HG02840 (cell line): ENCODE measurements around the gene MYH9.

Source experiments
- ATAC-seq: cut with Tn5 transposase; IDR thresholded peaks from one replicate; pipeline ENCODE4 v1.9.1; 2021; ENCODE audit warnings: mild to moderate bottlenecking, moderate library complexity, moderate number of reproducible peaks; ENCODE audit not compliant: unreplicated experiment, low FRiP score

MYH9 gene

DNA sequence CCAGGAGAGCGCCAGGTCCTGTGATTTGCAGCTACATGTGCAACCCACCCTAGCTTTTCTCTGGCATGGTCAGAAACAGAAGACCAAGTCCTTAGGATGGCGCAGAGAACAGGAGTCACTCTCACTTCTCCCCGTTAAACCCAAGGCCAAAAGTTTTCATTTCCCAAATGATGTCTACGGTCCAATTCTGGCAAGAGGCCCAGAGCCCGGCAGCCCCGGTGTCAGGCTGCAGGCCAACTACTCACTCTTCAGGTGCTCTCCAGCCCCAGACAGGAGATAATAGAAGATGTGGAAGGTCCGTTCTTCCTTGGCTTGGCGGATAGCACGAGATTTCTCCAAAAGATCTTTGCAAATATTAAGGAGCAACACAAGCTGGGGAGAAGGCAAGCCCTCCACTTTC lies 67.2 kb downstream of the MYH9 start:
- no peak for ATAC-seq

GRCh38 chr22:36319595-36320497 lies 67.9 kb downstream of the MYH9 start:
- no peak for ATAC-seq

- ATAC-seq: no peak
These were observed 69.3 kb downstream of the MYH9 start for GRCh38 chr22:36318442-36318841.

DNA sequence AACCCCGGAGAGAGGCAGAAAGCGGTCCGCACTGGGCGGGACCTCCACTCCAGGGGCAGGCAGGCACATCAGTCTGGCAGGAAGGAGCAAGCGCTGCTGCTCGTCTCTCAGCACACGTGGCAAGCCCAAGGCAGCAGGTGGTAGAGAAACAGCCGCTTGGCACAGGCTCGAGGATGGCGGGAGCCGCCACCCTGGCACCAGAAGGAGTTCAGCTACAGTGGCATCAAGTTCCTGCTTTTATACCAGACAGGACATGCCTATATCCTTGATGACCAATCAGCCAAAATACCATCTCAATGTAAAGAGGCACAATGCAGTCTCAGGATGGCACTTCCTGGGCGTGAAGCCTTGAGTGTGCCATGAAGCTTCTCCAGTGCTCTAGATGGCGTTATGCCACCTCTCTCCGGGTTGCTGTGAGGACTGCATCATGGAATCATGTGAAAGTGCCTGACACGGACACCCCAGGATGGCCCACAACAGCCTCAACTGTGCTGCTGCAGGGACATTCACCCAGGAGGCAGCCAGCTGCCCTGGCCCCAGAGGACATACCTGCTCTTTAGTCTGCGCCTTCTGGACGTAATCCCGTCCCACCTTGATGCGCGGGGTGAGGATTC lies 70.0 kb downstream of the MYH9 start:
- no peak for ATAC-seq

DNA sequence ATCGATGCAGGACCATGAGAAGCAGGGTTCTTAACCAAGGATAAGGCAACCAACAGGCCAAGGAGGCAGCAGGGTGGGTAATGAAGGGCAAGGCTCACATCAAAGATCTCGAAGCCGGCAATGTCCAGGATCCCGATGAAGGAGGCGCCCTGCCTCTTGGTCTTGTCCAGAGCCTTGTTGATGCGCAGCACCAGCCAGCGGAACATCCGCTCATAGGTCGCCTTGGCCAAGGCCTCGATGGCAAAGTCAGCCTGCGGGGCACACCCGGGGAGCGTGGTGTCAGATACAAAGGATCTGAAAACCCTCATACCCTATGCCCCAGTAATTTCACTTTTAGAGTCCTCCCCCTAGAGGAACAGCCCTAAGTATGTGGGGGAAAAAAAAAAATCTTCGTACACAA lies 71.3 kb downstream of the MYH9 start:
- ATAC-seq: no peak

DNA sequence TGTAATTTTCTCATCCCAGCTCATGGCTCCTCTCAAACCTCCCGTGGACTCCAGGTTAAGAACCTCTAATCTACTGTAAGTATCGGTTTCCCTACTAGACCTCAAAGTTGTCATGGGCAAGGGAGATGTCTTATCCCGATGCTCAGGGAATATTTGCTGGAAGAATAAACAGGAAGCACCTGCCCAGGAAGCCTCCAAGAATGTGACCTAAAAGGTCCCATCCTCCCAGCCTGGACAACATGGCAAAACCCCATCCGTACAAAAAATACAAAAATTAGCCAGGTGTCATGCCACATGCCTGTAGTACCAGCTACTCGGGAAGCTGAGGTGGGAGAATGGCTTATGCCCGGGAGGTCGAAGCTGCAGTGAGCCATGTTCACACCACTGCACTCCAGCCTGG lies 72.4 kb downstream of the MYH9 start:
- ATAC-seq: no peak

DNA sequence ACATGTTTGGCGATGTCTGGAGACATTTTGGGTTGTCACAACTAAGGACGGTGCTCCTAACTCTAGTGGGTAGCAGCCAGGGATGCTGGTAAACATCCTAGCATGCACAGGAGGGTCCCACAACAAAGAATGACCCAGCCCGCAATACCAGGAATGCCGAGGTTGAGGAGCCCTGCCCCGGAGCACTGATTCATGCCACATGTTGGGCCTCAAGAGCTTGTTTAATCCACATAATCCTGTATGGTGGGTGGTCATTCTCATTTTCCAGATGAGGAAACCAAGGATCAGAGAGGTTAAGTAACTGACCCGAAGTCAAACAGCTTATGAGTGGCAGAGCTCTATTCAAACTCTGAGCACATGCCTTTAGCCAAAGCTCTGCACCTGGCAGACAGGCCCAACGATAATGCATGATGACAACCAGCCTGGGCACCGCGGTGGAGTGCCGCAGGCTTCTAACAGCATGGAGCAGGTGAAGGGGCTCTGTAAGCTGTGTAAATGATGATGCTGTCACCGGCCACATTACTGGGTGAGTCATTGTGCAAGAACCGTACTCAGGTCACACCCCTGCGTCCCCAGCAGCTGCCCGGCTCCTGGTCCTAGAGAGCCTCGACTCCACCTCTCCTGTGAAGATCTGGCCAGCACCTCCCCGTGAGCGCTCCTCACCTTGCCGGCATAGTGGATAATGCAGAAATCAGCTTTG lies 76.2 kb downstream of the MYH9 start:
- ATAC-seq: no peak

DNA sequence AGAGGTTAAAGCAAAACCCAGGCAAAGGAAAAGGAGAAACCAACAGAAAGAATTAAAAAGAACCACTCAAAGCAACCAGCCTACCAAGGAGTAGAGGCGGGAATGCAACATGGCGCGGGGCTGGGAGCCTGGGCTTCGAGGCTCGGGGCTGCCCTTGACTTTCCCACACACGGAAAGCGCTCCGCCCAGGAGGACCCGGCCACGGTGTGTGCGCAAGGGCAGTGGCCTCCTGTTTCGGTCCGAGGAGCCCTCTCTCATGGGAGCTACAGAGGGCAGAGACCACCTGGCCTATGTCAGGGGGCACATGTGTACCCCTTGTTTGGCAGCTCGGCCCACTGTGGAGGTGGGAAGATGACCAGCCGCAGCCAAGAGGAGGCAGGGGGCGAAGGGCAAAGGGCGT lies 78.9 kb downstream of the MYH9 start:
- ATAC-seq: no peak

GRCh38 chr22:36306227-36306626 lies 81.5 kb downstream of the MYH9 start:
- ATAC-seq: no peak

- no peak for ATAC-seq
These were observed 82.0 kb downstream of the MYH9 start for GRCh38 chr22:36305813-36306212.

- ATAC-seq: no peak
These were observed 83.3 kb downstream of the MYH9 start for GRCh38 chr22:36304429-36304828.

GRCh38 chr22:36303874-36304273 lies 83.9 kb downstream of the MYH9 start:
- ATAC-seq: no peak

DNA sequence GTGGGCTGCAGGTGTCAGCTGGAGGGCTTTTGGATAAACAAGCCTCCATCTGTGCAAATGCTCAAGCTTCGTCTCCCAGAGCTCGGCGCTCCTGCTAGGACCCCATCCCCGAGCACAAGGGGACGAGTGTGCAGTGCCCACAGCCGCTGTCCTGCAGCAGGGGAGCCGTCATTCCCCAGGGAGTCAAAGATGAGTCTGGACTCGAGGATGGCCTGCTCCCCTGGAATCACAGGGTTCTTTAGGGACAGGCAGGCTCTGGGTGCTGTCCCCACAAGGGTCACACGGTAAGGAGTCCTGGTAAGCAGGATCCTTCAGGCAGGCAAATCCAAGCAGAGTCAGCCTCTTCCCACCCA lies 84.7 kb downstream of the MYH9 start:
- ATAC-seq: no peak

DNA sequence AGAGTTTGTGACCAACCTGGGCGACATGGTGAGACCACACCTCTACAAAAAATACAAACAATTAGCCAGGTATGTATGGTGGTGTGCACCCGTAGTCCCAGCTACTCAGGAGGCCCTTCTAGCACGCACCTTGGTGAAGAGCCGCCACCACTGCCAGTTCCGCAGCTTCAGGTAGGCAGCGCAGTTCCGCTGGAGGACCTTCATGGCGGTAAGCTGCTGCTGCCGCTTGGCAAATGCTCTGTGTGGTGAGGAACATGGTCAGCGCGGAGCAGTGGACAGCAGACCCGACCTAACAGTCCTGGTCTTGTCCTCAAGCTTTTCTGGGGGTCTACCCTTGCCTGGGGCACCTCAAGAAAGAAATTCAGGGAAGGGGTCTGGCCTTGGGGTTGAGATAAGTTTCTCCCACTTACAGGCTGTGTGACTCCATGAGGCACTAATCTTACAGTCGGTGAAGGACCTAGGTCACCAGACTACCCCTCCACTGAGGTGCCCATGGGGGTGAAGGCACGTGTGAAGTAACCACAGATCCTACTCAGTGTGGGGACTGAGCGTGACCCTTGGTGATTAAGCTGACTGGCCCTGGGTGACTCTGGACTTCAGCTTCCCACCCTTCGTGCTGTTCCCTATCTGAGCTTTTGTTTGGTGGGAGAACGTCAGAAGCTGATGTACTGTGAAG lies 85.2 kb downstream of the MYH9 start:
- no peak for ATAC-seq

DNA sequence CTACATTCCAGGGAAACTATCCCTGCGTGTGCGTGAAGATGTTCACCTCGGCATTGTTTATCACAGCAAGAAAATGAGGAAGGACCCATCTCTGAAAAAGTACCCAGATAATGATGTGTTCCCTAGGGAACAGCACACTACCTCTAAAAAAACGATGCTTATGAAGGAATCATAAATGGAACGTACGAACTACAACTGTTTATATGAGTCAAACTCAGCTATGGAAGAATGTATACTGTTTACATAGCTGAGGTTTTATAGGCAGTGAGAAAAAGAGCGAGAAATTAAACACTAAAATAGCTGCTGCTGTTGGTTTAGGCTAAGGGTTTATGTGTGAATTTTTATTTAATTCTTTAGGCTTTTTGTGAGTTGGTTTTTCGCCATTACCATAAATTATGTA lies 85.9 kb downstream of the MYH9 start:
- ATAC-seq: no peak

DNA sequence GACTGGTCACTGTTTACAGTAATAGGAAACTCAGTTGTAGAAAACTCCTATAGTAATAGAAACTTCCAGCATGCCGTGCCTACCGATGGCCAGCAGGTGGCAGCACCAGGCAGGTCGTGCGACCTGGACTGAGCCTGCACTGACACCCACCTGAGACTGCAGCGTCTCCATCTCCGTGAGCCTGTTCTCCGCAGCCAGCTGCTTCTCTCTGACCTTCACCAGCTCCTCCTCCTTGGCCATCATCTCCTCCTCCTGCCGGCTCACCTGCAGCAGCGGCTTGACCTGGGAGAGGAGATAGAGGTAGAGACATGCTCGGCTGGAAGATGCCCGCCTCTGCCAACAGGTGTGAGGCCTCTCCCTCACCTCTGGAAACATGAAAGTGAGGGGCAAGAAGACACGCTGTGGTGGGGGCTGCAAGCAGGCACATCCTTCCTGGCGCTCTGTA lies 86.4 kb downstream of the MYH9 start:
- no peak for ATAC-seq

- no peak for ATAC-seq
These were observed 87.2 kb downstream of the MYH9 start for GRCh38 chr22:36300396-36301212.

DNA sequence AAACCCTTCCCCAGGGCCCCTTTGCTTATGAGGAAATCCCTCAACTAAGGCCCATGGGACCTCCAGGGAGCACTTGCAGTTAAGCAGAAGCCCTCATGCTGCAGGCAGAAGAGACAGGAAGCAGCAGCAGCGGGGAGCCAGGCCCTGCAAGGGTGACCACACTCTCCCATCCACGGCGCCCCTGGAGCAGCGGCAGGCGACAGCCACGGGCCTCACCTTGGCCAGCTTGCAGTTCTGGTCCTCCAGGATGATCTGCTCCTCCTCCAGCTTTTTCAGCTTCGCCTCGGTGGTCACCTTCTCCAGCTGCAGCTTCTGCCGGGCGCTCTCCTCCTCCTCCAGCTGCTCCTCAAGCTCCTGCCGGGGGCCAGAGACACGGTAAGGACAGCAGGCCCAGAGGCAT lies 87.9 kb downstream of the MYH9 start:
- ATAC-seq: no peak

GRCh38 chr22:36299295-36299694 lies 88.5 kb downstream of the MYH9 start:
- ATAC-seq: no peak

GRCh38 chr22:36298601-36299000 lies 89.2 kb downstream of the MYH9 start:
- ATAC-seq: no peak
